HG03175 (cell line): ENCODE results near the gene PRR5.
"Not testable (repeated sequence)": the region's sequence is repeated elsewhere in the genome, so short reads cannot be mapped to it uniquely, and the experiment has no call there.

Experiments
- ATAC-seq: cut with Tn5 transposase; IDR thresholded peaks from one replicate; pipeline ENCODE4 v1.9.1; 2021; ENCODE audit warnings: mild to moderate bottlenecking, moderate library complexity; ENCODE audit not compliant: unreplicated experiment

Gene PRR5

DNA sequence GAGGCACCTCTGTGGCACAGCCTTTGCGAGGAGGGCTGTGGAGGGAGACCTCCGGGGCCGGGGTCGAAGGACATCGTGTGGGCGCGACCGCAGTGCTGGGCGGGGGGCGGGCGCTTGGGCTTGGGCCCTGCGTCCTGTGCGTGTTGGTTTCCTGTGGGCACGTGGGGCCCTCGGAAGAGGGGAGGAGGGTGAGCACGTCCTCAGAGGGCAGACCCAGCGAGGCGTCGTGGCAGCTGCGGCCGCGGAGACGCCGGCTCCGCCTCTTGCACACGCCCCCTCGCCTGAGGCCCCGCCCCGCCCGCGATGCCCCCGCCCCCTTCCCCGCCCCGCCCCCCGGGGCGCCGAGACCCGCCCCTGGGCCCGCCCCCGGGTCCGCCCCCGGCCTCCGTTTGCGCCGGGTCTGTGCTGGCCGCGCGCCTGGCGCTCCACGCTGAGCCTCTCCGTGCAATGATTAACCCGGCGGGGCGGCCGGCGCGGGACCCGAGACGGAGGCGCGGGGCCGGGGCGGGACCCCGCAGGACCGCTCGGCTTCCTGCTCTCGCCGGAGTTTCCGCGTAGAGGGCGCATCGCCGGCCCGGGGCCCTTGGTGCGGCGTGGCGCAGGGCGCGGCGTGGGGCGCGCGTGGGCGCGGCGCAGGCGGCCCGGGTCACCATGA, at the start of gene PRR5:
PRR5 (plus strand) TSS at position 381 of the 655 bp plus-strand sequence; CDS start at position 652, 271 bp downstream.
- ATAC-seq, result peak; percentile 75

GRCh38 chr22:44652866-44653265, 49.1 kb upstream of the PRR5 start:
- ATAC-seq, result not testable (repeated sequence)

DNA sequence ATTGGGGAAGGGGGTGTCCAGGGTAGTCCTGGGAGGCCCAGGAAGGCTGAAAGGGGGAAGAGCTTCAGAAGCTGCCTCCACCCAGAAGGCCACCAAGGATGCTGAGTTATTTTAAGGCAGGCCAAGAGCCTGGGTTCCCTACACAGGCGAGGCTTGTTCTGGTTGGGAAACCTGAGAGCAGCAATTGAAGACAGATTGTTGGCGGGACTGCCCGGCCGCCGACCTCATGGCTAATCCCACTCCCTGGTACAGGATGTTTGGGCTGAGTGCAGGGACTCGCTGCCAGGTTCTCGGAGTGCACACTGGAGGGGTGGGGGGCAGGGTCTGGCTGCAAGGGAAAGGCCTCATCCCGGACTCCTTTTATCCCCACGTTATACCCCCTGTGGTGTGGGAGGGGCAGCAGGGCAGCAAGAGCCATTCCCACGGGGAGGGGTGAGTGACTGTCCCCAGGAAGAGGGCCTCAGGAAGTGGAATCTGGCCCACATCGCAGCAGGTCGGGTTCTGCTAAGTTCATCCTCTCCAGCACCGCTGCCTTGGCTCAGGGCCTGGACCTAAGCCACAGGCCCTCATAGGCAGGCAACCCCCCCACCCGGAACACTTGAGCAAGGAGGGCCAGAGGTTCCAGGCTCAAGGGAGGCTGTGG, 43.6 kb upstream of the PRR5 start:
- no peak for ATAC-seq

- ATAC-seq, result no peak
Observed at GRCh38 chr22:44659140-44659539, 42.9 kb upstream of the PRR5 start.

- ATAC-seq, result no peak
Observed at GRCh38 chr22:44660051-44660830, 41.8 kb upstream of the PRR5 start.

DNA sequence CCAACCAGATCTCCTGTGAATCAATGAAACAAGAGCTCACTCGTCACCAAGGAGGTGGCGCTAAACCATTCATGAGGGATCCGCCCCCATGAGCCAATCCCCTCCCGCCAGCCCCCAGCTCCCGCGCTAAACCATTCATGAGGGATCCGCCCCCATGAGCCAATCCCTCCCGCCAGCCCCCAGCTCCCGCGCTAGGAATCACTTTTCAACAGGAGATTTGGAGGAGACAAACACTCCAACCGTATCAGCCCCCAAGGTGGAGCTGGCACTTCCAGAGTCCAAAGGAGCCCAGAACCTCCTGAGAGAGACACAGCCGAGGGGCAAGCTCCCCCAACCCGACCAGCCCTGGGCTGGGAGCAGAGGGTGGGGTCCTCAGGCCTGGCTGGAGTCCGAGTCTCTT, 40.9 kb upstream of the PRR5 start:
- ATAC-seq, result no peak

- no peak for ATAC-seq
Observed at GRCh38 chr22:44661659-44662569, 40.1 kb upstream of the PRR5 start.

DNA sequence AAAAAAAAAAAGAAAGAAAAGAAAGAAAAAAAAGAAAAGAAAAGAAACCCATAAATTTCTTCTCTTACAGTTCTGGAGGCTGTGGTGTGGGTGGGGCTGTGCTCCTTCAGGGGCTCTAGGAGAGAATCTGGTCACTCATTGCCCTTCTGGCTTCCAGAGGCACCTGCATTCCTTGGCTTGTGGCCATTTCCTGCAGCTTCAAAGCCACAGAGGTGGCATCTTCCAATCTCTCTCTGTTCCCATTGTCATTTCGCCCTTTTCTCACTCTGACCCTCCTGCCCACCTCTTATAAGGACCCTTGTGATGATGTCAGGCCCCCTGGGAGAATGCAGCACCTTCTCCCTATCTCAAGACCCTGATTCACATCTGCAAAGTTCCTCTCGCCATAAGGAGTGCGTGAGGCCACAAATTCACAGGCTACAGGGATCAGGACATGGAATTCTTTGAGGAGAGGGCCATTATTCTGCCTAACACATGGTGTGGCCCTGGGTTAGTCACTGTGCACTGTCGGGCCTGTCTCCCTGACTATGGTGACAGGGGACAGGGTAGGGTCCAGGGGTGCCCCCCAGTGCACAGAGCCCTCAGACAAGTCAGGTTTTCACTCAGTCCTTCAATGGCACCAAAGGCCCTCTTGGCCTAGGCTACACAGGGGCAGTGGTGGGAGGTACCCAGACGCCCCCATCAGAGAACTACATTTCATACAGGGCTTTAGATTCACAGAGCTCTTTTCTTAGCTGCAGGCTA, 38.6 kb upstream of the PRR5 start:
- no peak for ATAC-seq

DNA sequence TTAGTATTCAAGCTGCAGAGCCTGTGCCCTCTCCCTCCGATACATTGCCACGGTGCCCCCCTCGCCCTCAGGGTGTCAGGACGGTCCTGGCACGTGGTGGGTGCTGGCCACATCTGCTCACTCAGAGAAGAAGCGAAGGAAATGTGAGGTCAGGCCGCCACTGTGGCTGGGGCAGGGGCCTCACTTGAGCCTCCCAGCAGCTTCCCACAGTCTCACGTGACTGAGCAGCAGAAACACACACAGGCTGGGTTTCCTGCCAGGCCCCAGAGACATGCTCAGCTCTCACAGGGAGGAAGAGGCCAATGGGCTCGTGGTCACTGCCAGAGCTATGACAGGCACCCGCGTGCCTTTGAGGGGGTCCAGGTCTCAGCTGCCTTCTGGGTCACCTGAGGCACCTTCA, 37.9 kb upstream of the PRR5 start:
- no peak for ATAC-seq

- ATAC-seq, result no peak
Observed at GRCh38 chr22:44665115-44665514, 36.9 kb upstream of the PRR5 start.

DNA sequence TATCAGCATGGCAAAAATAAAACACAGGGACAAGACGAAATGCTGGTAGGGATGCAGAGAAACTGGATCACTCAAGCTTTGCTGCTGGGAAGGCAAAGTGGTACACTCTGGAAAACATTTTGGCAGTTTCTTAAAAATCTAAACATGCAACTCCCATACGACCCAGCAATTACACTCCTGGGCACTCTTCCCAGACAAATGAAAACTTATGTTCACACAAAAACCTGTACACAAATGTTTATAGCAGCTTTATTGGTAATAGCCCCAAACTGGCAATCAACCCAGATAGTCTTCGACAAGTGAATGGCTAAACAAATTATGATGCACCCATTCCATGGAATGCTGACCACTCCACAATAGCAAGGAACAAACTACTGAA, 35.8 kb upstream of the PRR5 start:
- no peak for ATAC-seq

- ATAC-seq, result no peak
Observed at GRCh38 chr22:44667276-44667675, 34.7 kb upstream of the PRR5 start.

- ATAC-seq, result no peak
Observed at GRCh38 chr22:44667829-44668189, 34.2 kb upstream of the PRR5 start.

DNA sequence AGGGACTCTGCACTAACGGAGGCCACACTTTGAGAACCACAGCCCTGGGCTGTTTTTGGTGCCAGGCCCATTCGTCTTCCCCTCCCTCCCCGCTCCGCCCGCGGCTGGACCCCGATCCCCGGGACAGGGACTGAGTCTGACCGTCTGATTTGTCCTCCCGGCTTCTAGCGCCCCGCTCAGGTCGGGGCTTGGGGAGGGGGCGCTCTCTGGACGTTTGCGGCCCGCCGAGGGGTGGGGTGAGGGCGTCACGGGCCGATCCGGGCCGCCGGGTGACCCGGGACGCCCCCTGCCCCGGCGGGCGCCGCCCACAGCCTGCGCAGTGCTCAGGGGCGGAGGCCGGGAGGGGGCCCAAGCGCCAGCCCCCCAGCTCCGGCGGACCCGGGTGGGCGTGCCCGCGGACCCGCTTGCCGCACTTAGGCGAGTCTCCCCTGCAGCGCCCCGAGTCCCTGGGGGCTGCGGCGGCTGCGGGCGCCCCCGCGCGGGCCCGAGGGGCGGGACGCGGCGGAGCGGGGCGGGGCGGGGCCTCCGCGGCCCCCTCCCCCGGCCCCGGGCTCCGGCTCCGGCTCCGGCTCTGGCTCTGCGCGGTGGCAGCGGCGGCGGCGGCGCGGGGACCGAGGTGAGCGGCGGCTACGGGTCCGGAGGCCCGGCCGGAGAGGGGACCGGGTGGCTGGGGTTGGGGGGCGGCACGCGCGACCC, 33.7 kb upstream of the PRR5 start:
- ATAC-seq, result no peak

- no peak for ATAC-seq
Observed at GRCh38 chr22:44668886-44669521, 33.0 kb upstream of the PRR5 start.

- no peak for ATAC-seq
Observed at GRCh38 chr22:44669561-44669976, 32.4 kb upstream of the PRR5 start.

DNA sequence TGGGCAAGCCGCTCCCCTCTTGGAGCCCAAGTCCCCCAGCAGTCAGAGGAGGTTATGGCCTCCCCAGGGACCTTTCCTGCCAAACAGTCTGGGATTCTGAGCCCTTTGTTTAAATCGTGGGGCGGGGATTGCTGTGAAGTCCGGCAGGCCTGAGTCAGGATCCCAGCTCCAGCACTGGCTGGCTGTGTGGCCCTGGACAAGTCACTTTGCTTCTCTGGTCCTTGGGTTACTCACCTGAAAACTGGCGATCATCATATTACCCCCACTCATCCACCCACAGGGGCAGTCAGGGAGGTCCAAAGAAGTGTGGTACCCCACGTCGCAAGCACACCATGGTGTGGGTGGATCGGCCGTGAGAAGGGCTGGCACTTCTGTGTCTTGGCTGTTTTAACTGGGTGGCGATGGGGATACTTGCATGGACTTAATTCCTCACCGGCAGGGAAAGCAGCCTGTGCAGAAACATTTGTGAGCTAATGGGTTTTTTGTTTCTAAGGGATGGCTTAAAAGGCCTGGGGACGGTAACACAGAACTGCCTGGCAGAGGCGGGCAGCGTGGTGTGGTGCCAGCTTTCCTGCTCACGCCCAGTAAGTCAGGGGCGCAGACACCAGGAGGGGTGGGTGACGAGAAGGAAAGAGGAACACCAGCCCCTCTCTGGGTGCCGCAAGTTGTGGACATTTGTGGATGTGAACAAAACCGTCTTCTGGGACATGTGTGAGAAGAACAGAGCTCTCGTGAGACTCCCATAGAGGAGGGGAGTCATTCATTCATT, 31.6 kb upstream of the PRR5 start:
- ATAC-seq, result no peak

DNA sequence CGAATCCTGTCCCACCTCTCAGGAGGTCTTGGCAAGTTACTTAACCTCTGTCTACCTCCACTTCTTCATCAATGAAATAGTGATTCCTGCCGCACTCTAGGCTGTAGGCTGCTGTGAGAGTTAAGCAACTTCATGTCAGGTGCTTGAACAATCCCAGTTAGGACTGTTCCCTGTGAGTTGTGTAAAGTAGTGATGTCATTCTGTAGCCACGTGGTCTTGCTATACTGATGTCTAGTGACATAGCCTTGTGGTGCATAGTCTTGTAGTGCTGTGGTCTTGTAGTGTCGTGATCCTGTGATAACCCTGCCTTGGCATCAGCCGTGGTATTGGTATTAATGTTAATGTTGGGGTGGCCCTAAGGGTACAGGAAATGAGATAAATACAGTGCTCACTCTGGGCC, 30.3 kb upstream of the PRR5 start:
- ATAC-seq, result no peak

- ATAC-seq, result no peak
Observed at GRCh38 chr22:44672632-44673031, 29.4 kb upstream of the PRR5 start.
